Peyer's patch (tissue), 4 donors: ENCODE results near the gene IL17RD. TPM values are rescaled to one million over a fixed set of nuclear protein-coding genes. Genes with fewer than 3 reads are reported as not detected.

Source experiments
- DNase-seq, 3 donors: peaks; one replicate each; pipeline ENCODE4 v3.0.0-alpha.2; 2017 to 2019
- H3K27ac ChIP-seq, 4 donors: fragments of 200-600 bp; sonication (generic); one replicate each; pipeline ENCODE4 v1.5.1; 2016 to 2019
- H3K27me3 ChIP-seq, 2 donors: fragments of 200-600 bp; sonication (generic); one replicate each; pipeline ENCODE4 v1.5.1; 2019
- H3K36me3 ChIP-seq, 3 donors: fragments of 200-600 bp; sonication (generic); one replicate each; pipeline ENCODE4 v1.5.1; 2016 to 2019
- H3K4me1 ChIP-seq, 4 donors: fragments of 200-600 bp; sonication (generic); one replicate each; pipeline ENCODE4 v1.5.1; 2016 to 2019
- H3K4me3 ChIP-seq, 4 donors: fragments of 200-600 bp; sonication (generic); 1 replicate in 3 of 4; 2 replicates in 1 of 4; pipeline ENCODE4 v1.5.1; 2016 to 2019; ENCODE audit warnings: mild to moderate bottlenecking in 1 of 4
- H3K9me3 ChIP-seq, 4 donors: fragments of 200-600 bp; sonication (generic); one replicate each; pipeline ENCODE4 v1.5.1; 2016 to 2019; ENCODE audit warnings: mild to moderate bottlenecking in 1 of 4
- CTCF ChIP-seq, 6 experiments: fragments of 450-650 bp in 4 of 6; fragments of 200-600 bp in 2 of 6; sonication (generic) in 1 of 6; IDR thresholded peaks; one replicate each; pipeline ENCODE4 v1.5.1; 2017 to 2019; ENCODE audit warnings: antibody characterized with exemption in 6 of 6, mild to moderate bottlenecking in 3 of 6, moderate library complexity in 1 of 6
- POLR2A ChIP-seq, 2 donors: fragments of 450-650 bp; IDR thresholded peaks; one replicate each; pipeline ENCODE4 v1.5.1; 2017; ENCODE audit warnings: antibody characterized with exemption in 2 of 2, mild to moderate bottlenecking in 2 of 2, moderate library complexity in 2 of 2
- total RNA-seq, 4 donors: library from RNA; depleted of rRNA; stranded (reverse); fragments of >200 nt; gene quantifications; one replicate each; pipeline ENCODE4 v1.1.0, GENCODE V29; 2016

Gene IL17RD
- total RNA-seq, 4 donors from 2014 or later: 0.88 to 5.8 (median 2.1) TPM

DNA sequence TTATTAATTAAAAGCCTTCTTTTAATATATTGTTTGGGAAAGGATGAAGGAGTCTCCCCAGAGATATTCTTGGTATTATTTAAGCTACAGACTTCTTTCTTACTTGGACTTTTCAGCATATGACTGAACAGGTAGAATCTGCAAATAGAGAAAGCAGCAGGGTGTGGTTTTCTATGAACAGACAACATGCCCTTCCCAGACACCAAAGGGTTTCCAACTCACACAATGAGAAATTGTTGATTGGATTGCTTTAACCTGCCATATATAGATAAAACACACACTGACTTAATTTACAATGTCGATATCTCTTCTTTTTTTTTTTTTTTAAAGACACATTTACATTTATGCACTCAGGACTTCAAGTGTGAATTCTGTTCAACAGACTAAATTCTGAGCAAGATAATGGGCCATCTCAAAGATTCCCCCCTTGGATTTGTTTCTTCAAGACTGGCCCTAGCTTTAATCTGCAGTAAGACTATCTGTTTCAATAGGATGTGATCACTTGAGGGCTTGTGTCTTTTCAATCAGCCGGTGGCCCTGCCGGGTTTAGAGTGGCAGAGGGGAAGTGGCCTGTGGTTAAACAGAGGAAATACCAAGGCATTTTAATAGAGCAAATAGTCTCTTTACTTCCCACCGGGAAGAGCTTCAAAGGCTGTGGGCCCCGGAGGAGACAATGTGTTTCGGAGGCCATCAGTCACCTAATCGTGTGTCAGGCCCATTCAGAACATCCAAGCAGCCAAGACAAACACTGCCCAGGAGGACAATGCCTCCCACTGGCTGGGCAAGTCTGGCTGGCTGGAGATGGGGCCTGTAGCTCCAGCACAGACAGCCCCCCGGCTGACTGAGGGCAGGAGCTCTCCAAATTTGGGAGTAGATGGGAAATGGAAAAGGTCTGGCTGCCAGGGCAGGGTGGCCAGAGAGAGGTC is 6.1 kb downstream of the IL17RD start:
- no peak overlapping the region for H3K4me3 ChIP-seq
- peak overlapping the region in 1 of 4 donors; percentile 8 for H3K27ac ChIP-seq
- no peak for DNase-seq
- no peaks in the 10 kb centered on the region for H3K27me3 ChIP-seq
- H3K4me1 ChIP-seq: peaks cover 0 to 9% (median 1%) of the 10 kb centered on the region in 4 donors
- no peak for TF ChIP-seq POLR2A (IDR thresholded peaks at IDR 0.05)
- TF ChIP-seq CTCF (IDR thresholded peaks at IDR 0.05): no peak
- no peaks in the 10 kb centered on the region for H3K9me3 ChIP-seq
- H3K36me3 ChIP-seq: no peaks in the 10 kb centered on the region

DNA sequence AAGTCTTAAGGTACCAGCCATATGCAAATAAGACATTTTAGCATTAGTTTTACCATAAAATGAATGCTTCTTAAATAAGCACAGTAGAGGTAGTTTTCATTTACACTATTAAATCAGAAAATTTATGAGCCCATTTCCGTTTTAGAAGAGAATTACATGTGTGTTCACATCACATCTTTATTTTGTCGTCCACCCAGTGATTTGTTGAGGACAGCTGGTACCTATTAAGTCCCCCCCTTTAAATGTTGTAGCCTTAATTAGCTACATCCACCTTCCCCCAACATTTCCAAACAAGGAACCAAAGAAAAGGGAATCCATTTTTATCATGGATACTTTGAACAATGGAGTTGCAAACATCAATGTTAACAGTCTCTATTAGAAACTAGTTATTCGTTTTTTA is 6.8 kb downstream of the IL17RD start:
- H3K27ac ChIP-seq: no peak overlapping the region
- H3K4me3 ChIP-seq: no peak overlapping the region
- no peaks in the 10 kb centered on the region for H3K27me3 ChIP-seq
- TF ChIP-seq POLR2A (IDR thresholded peaks at IDR 0.05) (no peak), CTCF (IDR thresholded peaks at IDR 0.05) (no peak)
- DNase-seq: no peak
- H3K36me3 ChIP-seq: no peaks in the 10 kb centered on the region
- H3K9me3 ChIP-seq: no peaks in the 10 kb centered on the region
- peaks cover 0 to 7% (median 0%) of the 10 kb centered on the region in 4 donors for H3K4me1 ChIP-seq

DNA sequence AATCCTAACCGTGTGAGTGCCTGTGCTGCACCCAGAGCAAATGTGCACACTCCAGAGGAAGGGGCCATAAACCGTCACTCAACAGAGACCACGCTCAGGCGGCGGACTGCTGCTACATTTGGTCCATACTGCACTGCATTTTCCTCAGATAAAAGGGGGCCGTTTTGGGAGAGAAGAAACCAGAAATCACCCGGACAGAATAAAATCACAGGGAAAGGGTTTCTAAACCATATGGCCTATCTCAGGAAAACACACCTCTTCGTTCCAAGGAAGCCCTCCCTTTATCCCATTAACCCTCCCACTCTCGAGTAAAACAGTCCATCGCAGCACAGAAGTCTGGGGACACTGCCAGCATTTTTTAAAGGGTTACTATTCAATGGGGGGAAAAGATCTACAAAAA is 7.6 kb downstream of the IL17RD start:
- TF ChIP-seq POLR2A (IDR thresholded peaks at IDR 0.05): no peak
- no peak for TF ChIP-seq CTCF (IDR thresholded peaks at IDR 0.05)
- Histone ChIP-seq H3K36me3 (no peaks in the 10 kb centered on the region), H3K4me1 (peaks cover 0 to 7% (median 0%) of the 10 kb centered on the region in 4 donors), H3K9me3 (no peaks in the 10 kb centered on the region), H3K27me3 (no peaks in the 10 kb centered on the region), H3K27ac (no peak overlapping the region), H3K4me3 (no peak overlapping the region)
- DNase-seq: no peak

- no peak overlapping the region for H3K27ac ChIP-seq
- H3K4me1 ChIP-seq: peaks cover 0 to 7% (median 0%) of the 10 kb centered on the region in 4 donors
- H3K36me3 ChIP-seq: no peaks in the 10 kb centered on the region
- H3K27me3 ChIP-seq: no peaks in the 10 kb centered on the region
- TF ChIP-seq CTCF (IDR thresholded peaks at IDR 0.05) (no peak), POLR2A (IDR thresholded peaks at IDR 0.05) (no peak)
- DNase-seq: no peak
- H3K4me3 ChIP-seq: no peak overlapping the region
- no peaks in the 10 kb centered on the region for H3K9me3 ChIP-seq
Observed at GRCh38 chr3:57155310-57155643, 9.9 kb downstream of the IL17RD start.

GRCh38 chr3:57154470-57155309 is 10.5 kb downstream of the IL17RD start:
- Histone ChIP-seq H3K27ac (no peak overlapping the region), H3K36me3 (no peaks in the 10 kb centered on the region), H3K4me3 (no peak overlapping the region), H3K4me1 (peaks cover 0 to 7% (median 0%) of the 10 kb centered on the region in 4 donors), H3K9me3 (no peaks in the 10 kb centered on the region), H3K27me3 (no peaks in the 10 kb centered on the region)
- DNase-seq: no peak
- no peak for TF ChIP-seq POLR2A (IDR thresholded peaks at IDR 0.05)
- no peak for TF ChIP-seq CTCF (IDR thresholded peaks at IDR 0.05)
